H1 (cell line): ENCODE data around the gene CDX2. TPM values are rescaled to one million over a fixed set of nuclear protein-coding genes. Genes with fewer than 3 reads are reported as not detected.

Experiments used
- BACH1 ChIP-seq: IDR thresholded peaks from 2 replicates; pipeline ENCODE4 v1.6.1; 2012; ENCODE audit warnings: low read length, improper control_type of control experiment
- KDM4A ChIP-seq: IDR thresholded peaks from one replicate; pipeline ENCODE4 v1.7.1; 2012; ENCODE audit warnings: low read depth, mild to moderate bottlenecking, moderate library complexity, low read length, inconsistent platforms; ENCODE audit not compliant: severe bottlenecking
- PHF8 ChIP-seq: fragments of 200-600 bp; sonication (generic); conservative IDR thresholded peaks from 2 replicates; pipeline ENCODE4 v1.7.1; 2012; ENCODE audit warnings: low read depth, mild to moderate bottlenecking, inconsistent platforms, low read length, moderate library complexity
- polyA plus RNA-seq, 7 experiments: library from polyadenylated mRNA; depleted of rRNA in 3 of 7; stranded (reverse) in 5 of 7; unstranded in 2 of 7; fragments of >200 nt in 5 of 7; fragments of 200-250 nt in 2 of 7; gene quantifications; 1 replicate in 5 of 7; 2 replicates in 1 of 7; 4 replicates in 1 of 7; pipeline versions ENCODE4 v1.2.1 to v1.2.3, GENCODE V29; 2011 to 2013; ENCODE audit warnings: missing spikeins in 2 of 7, mixed read lengths in 2 of 7
- total RNA-seq: library from RNA; stranded (reverse); fragmentation: NEBNext Ultra II Directional; extraction: Animal tissue kit (Norgen Biotek cat#: 25700); gene quantifications from 2 replicates; pipeline ENCODE4 v1.2.1, GENCODE V29; 2021
- TF ChIP-seq, protein P1 (sequence below): IDR thresholded peaks from 2 replicates; pipeline ENCODE4 v1.6.1; 2011; ENCODE audit warnings: low read length, improper control_type of control experiment

The CDX2 gene
- total and polyA plus RNA-seq, 2 of the 8 experiments (the other 6 are each of a cell fraction or from before 2014, with no cell fraction given) = 0.09 TPM; not detected in 1

DNA sequence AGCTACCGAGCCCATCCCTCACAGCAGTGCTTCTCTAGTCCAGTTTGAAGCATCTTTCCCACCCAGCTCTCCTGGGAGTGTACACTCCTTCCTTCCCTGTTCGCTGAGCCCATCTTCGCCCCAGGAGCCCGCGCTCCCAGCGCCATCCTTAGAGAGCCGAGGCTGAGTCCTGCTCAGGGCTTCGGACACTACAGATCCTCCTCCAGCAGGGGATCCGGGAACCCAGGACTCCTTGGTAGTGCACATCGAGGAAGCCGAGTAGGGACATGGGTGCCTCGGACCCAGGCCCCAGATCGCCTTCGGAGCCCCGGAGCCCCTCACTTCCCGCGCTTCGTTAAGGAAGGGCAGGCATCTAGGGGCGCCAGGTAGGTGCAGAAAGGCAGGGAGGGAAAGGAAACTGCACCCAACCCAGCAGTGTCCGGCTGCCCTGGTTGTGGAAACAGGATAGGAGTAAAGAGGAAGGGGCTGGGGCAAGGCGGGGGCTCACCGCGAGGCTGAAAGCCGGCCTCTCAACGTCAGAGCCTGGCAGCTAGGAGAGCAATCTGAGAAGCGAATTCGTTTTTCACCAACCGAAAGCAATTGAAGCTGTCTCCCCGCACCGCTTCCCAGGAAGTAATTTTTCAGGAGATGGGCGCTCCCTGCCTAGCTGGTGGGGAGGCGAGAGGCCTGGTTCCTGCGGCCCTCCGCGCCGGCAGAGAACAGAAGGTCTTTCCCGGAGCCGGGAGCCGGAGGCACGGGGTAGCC, 48.3 kb downstream of the CDX2 start (continued):
- no peak for TF ChIP-seq KDM4A
- TF ChIP-seq, protein P1, sequence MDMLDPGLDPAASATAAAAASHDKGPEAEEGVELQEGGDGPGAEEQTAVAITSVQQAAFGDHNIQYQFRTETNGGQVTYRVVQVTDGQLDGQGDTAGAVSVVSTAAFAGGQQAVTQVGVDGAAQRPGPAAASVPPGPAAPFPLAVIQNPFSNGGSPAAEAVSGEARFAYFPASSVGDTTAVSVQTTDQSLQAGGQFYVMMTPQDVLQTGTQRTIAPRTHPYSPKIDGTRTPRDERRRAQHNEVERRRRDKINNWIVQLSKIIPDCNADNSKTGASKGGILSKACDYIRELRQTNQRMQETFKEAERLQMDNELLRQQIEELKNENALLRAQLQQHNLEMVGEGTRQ = no peak
- TF ChIP-seq BACH1 = no peak
- TF ChIP-seq PHF8 = no peak
